DMS 273 treated with DMSO at 0.1 percent for 48 hours (cell line): ENCODE measurements around the gene GPR161.

ENCODE experiments used
- DNase-seq: peaks from one replicate; lab custom pipeline; 2025; lab: John Stamatoyannopoulos, UW

The GPR161 gene

GRCh38 chr1:168031198-168031597 lies 105.5 kb downstream of the GPR161 start:
- no peak for DNase-seq
